GM23338 (cell line): ENCODE measurements around the gene CDNF. TPM values are rescaled to one million over a fixed set of nuclear protein-coding genes. Genes with fewer than 3 reads are reported as not detected.
A peak's percentile ranks its signal among the peaks of the same experiment; 100 is the strongest.

Experiments
- ATAC-seq: fragments of 200-7000 bp; cut with Tn5 transposase; 3 replicates; pipeline ENCODE4 v1.9.1; 2020
- DNase-seq: peaks from one replicate; pipeline ENCODE4 v3.0.0-alpha.2; 2015; ENCODE audit warnings: low spot score
- H2AFZ ChIP-seq: fragments of 200-600 bp; sonication (generic); 2 replicates; pipeline ENCODE4 v1.8.0; 2016; ENCODE audit warnings: antibody characterized with exemption, mild to moderate bottlenecking, moderate library complexity
- H3F3A ChIP-seq: fragments of 200-600 bp; sonication (generic); replicated peaks from 2 replicates; pipeline ENCODE4 v1.8.0; 2017; ENCODE audit warnings: antibody characterized with exemption, mixed run types, low read depth
- H3K27ac ChIP-seq: fragments of 200-600 bp; sonication (generic); 2 replicates; pipeline ENCODE4 v1.6.1; 2016; ENCODE audit warnings: low read depth
- H3K27me3 ChIP-seq: fragments of 200-600 bp; sonication (generic); 2 replicates; pipeline ENCODE4 v1.8.0; 2016; ENCODE audit warnings: mild to moderate bottlenecking, mixed run types, moderate library complexity; ENCODE audit not compliant: insufficient read depth
- H3K36me3 ChIP-seq: fragments of 200-600 bp; sonication (generic); 2 replicates; pipeline ENCODE4 v1.8.0; 2016; ENCODE audit warnings: mild to moderate bottlenecking; ENCODE audit not compliant: insufficient read depth
- H3K4me1 ChIP-seq: fragments of 200-600 bp; sonication (generic); 2 replicates; pipeline ENCODE4 v1.8.0; 2016; ENCODE audit warnings: mild to moderate bottlenecking, moderate library complexity; ENCODE audit not compliant: insufficient read depth
- H3K4me2 ChIP-seq: fragments of 200-600 bp; sonication (generic); 2 replicates; pipeline ENCODE4 v1.7.1; 2017; ENCODE audit warnings: mixed run types
- H3K4me3 ChIP-seq: fragments of 200-600 bp; sonication (generic); 2 replicates; pipeline ENCODE4 v1.6.1; 2016; ENCODE audit warnings: mixed run types
- H3K79me2 ChIP-seq: fragments of 200-600 bp; sonication (generic); replicated peaks from 2 replicates; pipeline ENCODE4 v1.8.0; 2017; ENCODE audit warnings: mild to moderate bottlenecking; ENCODE audit not compliant: insufficient read depth
- H3K9me2 ChIP-seq: fragments of 200-600 bp; sonication (generic); 2 replicates; pipeline ENCODE4 v1.8.0; 2017; ENCODE audit not compliant: insufficient read depth
- H4K20me1 ChIP-seq: fragments of 200-600 bp; sonication (generic); replicated peaks from 2 replicates; pipeline ENCODE4 v1.8.0; 2017; ENCODE audit warnings: mild to moderate bottlenecking; ENCODE audit not compliant: insufficient read depth
- H3K27ac Mint-ChIP-seq: 2 replicates; pipeline ENCODE4 v1.8.0; 2020; ENCODE audit warnings: inconsistent platforms, mild to moderate bottlenecking, moderate library complexity, mixed read lengths
- H3K27me3 Mint-ChIP-seq: 3 replicates; pipeline ENCODE4 v1.8.0; 2022; ENCODE audit warnings: low read depth, mild to moderate bottlenecking, moderate library complexity, mixed read lengths, inconsistent platforms; ENCODE audit not compliant: insufficient read depth, poor library complexity
- H3K36me3 Mint-ChIP-seq: 3 replicates; pipeline ENCODE4 v1.8.0; 2021; ENCODE audit warnings: low read depth, mild to moderate bottlenecking, inconsistent platforms, moderate library complexity, mixed read lengths
- H3K4me1 Mint-ChIP-seq: 3 replicates; pipeline ENCODE4 v1.8.0; 2020; ENCODE audit warnings: mild to moderate bottlenecking, inconsistent platforms, mixed read lengths
- H3K4me3 Mint-ChIP-seq: 3 replicates; pipeline ENCODE4 v1.8.0; 2021; ENCODE audit warnings: moderate library complexity, mild to moderate bottlenecking, inconsistent platforms, mixed read lengths
- H3K9me3 Mint-ChIP-seq: 3 replicates; pipeline ENCODE4 v1.8.0; 2020; ENCODE audit warnings: moderate library complexity, mild to moderate bottlenecking, inconsistent platforms, mixed read lengths
- CTCF ChIP-seq, 2 experiments: fragments of 200-600 bp in 1 of 2; sonication (generic) in 1 of 2; conservative IDR thresholded peaks; 2 replicates each; pipeline versions ENCODE4 v1.5.1 to v1.6.1; 2016 to 2017; ENCODE audit warnings: antibody characterized with exemption in 2 of 2, low read depth in 2 of 2, mild to moderate bottlenecking in 2 of 2, moderate library complexity in 1 of 2
- EZH2phosphoT487 ChIP-seq: fragments of 200-600 bp; sonication (generic); IDR thresholded peaks from one replicate; pipeline ENCODE4 v1.8.1; 2018; ENCODE audit warnings: antibody characterized with exemption; ENCODE audit not compliant: unreplicated experiment
- JUNB ChIP-seq: IDR thresholded peaks from one replicate; pipeline ENCODE4 v1.6.1; 2016; ENCODE audit warnings: antibody characterized with exemption; ENCODE audit not compliant: unreplicated experiment
- POLR2AphosphoS5 ChIP-seq: IDR thresholded peaks from 2 replicates; pipeline ENCODE4 v1.6.1; 2016; ENCODE audit warnings: antibody characterized with exemption, low read depth
- ZNF331 ChIP-seq: fragments of 250-450 bp; sonication (Bioruptor Pico); IDR thresholded peaks from 2 replicates; pipeline ENCODE4 v1.5.0; 2020; ENCODE audit warnings: low read depth, mild to moderate bottlenecking, moderate library complexity
- polyA plus RNA-seq: library from polyadenylated mRNA; unstranded; fragments of >200 nt; fragmentation: Nextera tagmentation; extraction: Ambion mirVana; gene quantifications from 2 replicates; pipeline ENCODE4 v1.2.1, GENCODE V29; 2016
- total RNA-seq: library from RNA; depleted of rRNA; stranded (reverse); fragments of >200 nt; shearing (Covaris generic); gene quantifications from 2 replicates; pipeline ENCODE4 v1.2.3, GENCODE V29; 2014
- TF ChIP-seq, protein P1 (sequence below): IDR thresholded peaks from one replicate; pipeline ENCODE4 v1.6.1; 2018; ENCODE audit warnings: antibody characterized with exemption; ENCODE audit not compliant: unreplicated experiment

Gene CDNF
- total and polyA plus RNA-seq, 2 experiments from 2014 or later, result 0.26 to 1.1 TPM

- TF ChIP-seq EZH2phosphoT487 (no peak), JUNB (no peak), POLR2AphosphoS5 (no peak), ZNF331 (CRISPR knock-in tag) (no peak), CTCF (conservative IDR thresholded peaks at IDR 0.05; ENCODE audit: low read depth in 2 of 2) (no peak)
- TF ChIP-seq, protein P1, sequence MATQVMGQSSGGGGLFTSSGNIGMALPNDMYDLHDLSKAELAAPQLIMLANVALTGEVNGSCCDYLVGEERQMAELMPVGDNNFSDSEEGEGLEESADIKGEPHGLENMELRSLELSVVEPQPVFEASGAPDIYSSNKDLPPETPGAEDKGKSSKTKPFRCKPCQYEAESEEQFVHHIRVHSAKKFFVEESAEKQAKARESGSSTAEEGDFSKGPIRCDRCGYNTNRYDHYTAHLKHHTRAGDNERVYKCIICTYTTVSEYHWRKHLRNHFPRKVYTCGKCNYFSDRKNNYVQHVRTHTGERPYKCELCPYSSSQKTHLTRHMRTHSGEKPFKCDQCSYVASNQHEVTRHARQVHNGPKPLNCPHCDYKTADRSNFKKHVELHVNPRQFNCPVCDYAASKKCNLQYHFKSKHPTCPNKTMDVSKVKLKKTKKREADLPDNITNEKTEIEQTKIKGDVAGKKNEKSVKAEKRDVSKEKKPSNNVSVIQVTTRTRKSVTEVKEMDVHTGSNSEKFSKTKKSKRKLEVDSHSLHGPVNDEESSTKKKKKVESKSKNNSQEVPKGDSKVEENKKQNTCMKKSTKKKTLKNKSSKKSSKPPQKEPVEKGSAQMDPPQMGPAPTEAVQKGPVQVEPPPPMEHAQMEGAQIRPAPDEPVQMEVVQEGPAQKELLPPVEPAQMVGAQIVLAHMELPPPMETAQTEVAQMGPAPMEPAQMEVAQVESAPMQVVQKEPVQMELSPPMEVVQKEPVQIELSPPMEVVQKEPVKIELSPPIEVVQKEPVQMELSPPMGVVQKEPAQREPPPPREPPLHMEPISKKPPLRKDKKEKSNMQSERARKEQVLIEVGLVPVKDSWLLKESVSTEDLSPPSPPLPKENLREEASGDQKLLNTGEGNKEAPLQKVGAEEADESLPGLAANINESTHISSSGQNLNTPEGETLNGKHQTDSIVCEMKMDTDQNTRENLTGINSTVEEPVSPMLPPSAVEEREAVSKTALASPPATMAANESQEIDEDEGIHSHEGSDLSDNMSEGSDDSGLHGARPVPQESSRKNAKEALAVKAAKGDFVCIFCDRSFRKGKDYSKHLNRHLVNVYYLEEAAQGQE, result no peak
Measured at GRCh38 chr10:14843327-14843988, 5.6 kb upstream of the CDNF start (continued).

- H3K4me3 Mint-ChIP-seq, result peak overlapping the region; percentile 95; the same call in 1 of the 3 replicates
Measured at GRCh38 chr10:14840178-14840577, 2.3 kb upstream of the CDNF start.

More at GRCh38 chr10:14840178-14840577, 2.3 kb upstream of the CDNF start:
- Histone ChIP-seq H3K9me2 (no peaks in the 10 kb centered on the region), H3K4me1 (peaks cover 7% of the 10 kb centered on the region), H3K27me3 (no peaks in the 10 kb centered on the region), H3K36me3 (peaks cover 46% of the 10 kb centered on the region), H3F3A (no peaks in the 10 kb centered on the region), H3K79me2 (peaks cover 43% of the 10 kb centered on the region), H3K4me3 (no peak overlapping the region), H3K4me2 (no peak overlapping the region), H3K27ac (no peak overlapping the region), H2AFZ (no peak overlapping the region), H4K20me1 (peaks cover 11% of the 10 kb centered on the region)
- Mint-ChIP-seq H3K9me3 (no peaks in the 10 kb centered on the region; the same call in 2 of the 3 replicates), H3K27me3 (peaks cover 6% of the 10 kb centered on the region), H3K36me3 (peaks cover 53% of the 10 kb centered on the region), H3K27ac (no peak overlapping the region), H3K4me1 (peaks cover 7% of the 10 kb centered on the region; the same call in 2 of the 3 replicates)
- TF ChIP-seq ZNF331 (CRISPR knock-in tag) (no peak), POLR2AphosphoS5 (no peak)
- TF ChIP-seq, protein P1, result no peak
- no peak for ATAC-seq
- no peak for DNase-seq
